LNCAP (cell line): ENCODE measurements around the gene TCF7.

Experiments
- CTCF ChIP-seq: fragments of 450-650 bp; IDR thresholded peaks from 2 replicates; pipeline ENCODE4 v1.5.1; 2017; ENCODE audit warnings: mild to moderate bottlenecking

Gene TCF7

GRCh38 chr5:134131578-134132350 lies 17.3 kb downstream of the TCF7 start:
- TF ChIP-seq CTCF: no peak

- no peak for TF ChIP-seq CTCF
Observed at GRCh38 chr5:134132372-134133187, 18.1 kb downstream of the TCF7 start.

GRCh38 chr5:134133188-134133994 lies 18.9 kb downstream of the TCF7 start:
- no peak for TF ChIP-seq CTCF

- no peak for TF ChIP-seq CTCF
Observed at GRCh38 chr5:134133995-134134541, 19.6 kb downstream of the TCF7 start.

- TF ChIP-seq CTCF: no peak
Observed at GRCh38 chr5:134135091-134135655, 20.7 kb downstream of the TCF7 start.

GRCh38 chr5:134136221-134136631 lies 21.7 kb downstream of the TCF7 start:
- TF ChIP-seq CTCF: no peak

GRCh38 chr5:134136771-134137170 lies 22.3 kb downstream of the TCF7 start:
- TF ChIP-seq CTCF: no peak
